ENCODE results near the gene RXRA. TPM values are rescaled to one million over a fixed set of nuclear protein-coding genes. Genes with fewer than 3 reads are reported as not detected.

RXRA gene
- total and polyA plus RNA-seq, 7 experiments from 2014 or later, result 0.31 to 59.5 (median 8.4) TPM

GRCh38 chr9:134404376-134405358 is 78.4 kb downstream of the RXRA start:
- peak overlapping the region in 8 of 9 donors; percentile 22 to 86 (median 60) for H3K27ac Mint-ChIP-seq
- ATAC-seq (no peak), DNase-seq (no peak)
- H3K4me1 Mint-ChIP-seq, result peaks cover 30 to 41% (median 36%) of the 10 kb centered on the region in 7 donors
- H3K27me3 Mint-ChIP-seq, result peaks cover 0 to 8% (median 0%) of the 10 kb centered on the region in 5 donors
- Histone ChIP-seq H3K4me3 (ENCODE audit: low read length) (no peak overlapping the region), H3K36me3 (ENCODE audit: control insufficient read depth in 2 of 3, insufficient read depth in 3 of 3, low read length in 3 of 3) (no peaks in the 10 kb centered on the region), H3K4me1 (ENCODE audit: control insufficient read depth in 2 of 2, insufficient read depth in 2 of 2, low read length in 2 of 2) (peaks cover 40 to 49% of the 10 kb centered on the region in 2 donors), H3K27me3 (ENCODE audit: control insufficient read depth in 2 of 2, insufficient read depth in 2 of 2, low read length in 2 of 2) (no peaks in the 10 kb centered on the region), H3K9me3 (ENCODE audit: control insufficient read depth in 2 of 3, low read length in 3 of 3) (no peaks in the 10 kb centered on the region), H3K27ac (ENCODE audit: low read depth, low read length) (no peak overlapping the region)
- H3K9me3 Mint-ChIP-seq, result peaks cover 0 to 4% (median 0%) of the 10 kb centered on the region in 11 donors
- H3K4me3 Mint-ChIP-seq, result peak overlapping the region; percentile 33 to 81 (median 72)
- H3K36me3 Mint-ChIP-seq, result no peaks in the 10 kb centered on the region
- POLR2A ChIA-PET, result interaction anchor here (0.5 to 2.0 kb wide), 3 partner anchors 9 to 111 kb away, joined by 3 to 4 read pairs (median 3); no protein-coding TSS in a partner anchor
- intact Hi-C loops (cut with micrococcal nuclease), result loop anchor here in 1 of 2 donors (1.0 to 5.0 kb wide), 2 partner anchors 8 to 337 kb away; partner anchors contain the start of gene BRD3
- CTCF ChIA-PET, result interaction anchor here (1.1 kb wide), 1 partner anchor 234 kb away, joined by 4 read pairs; no protein-coding TSS in a partner anchor

DNA sequence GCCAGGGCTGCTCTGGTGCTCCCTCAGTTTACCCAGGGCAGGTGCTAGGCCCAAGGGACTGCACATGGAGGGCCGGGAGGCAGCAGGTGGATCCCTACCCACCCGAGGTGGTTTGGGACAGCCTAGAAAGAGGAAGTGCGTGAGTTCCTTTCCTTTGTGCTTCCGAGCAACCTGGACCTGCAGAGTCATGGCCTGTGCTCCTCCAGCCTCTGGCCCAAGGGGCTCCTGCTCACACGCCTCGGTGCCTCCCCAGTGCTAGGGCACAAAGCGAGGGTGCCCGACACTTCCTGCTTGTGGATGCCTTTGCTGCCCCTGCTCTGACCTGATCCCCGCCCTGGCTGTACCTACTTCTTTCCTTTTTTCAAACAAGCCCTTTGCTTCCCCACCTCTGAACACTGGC is 79.3 kb downstream of the RXRA start:
- peaks cover 40 to 49% of the 10 kb centered on the region in 2 donors for H3K4me1 ChIP-seq (ENCODE audit: control insufficient read depth in 2 of 2, insufficient read depth in 2 of 2, low read length in 2 of 2)
- no peak overlapping the region for H3K4me3 ChIP-seq (ENCODE audit: low read length)
- H3K9me3 ChIP-seq (ENCODE audit: control insufficient read depth in 2 of 3, low read length in 3 of 3), result no peaks in the 10 kb centered on the region
- H3K36me3 ChIP-seq (ENCODE audit: control insufficient read depth in 2 of 3, insufficient read depth in 3 of 3, low read length in 3 of 3), result no peaks in the 10 kb centered on the region
- ChIA-PET POLR2A (interaction anchor here (1.1 to 1.2 kb wide), 2 partner anchors 9 kb away, joined by 3 to 12 read pairs; no protein-coding TSS in a partner anchor), CTCF (no interaction called here)
- H3K27me3 Mint-ChIP-seq, result peaks cover 0 to 10% (median 0%) of the 10 kb centered on the region in 5 donors
- ATAC-seq (no peak), DNase-seq (no peak)
- peaks cover 30 to 46% (median 41%) of the 10 kb centered on the region in 7 donors for H3K4me1 Mint-ChIP-seq
- intact Hi-C loops (cut with micrococcal nuclease), result no loop called here
- no peak overlapping the region for H3K27ac ChIP-seq (ENCODE audit: low read depth, low read length)
- H3K9me3 Mint-ChIP-seq, result peaks cover 0 to 4% (median 0%) of the 10 kb centered on the region in 11 donors
- no peaks in the 10 kb centered on the region for H3K27me3 ChIP-seq (ENCODE audit: control insufficient read depth in 2 of 2, insufficient read depth in 2 of 2, low read length in 2 of 2)
- H3K4me3 Mint-ChIP-seq, result peak overlapping the region in 9 of 10 donors; percentile 29 to 78 (median 64)
- H3K36me3 Mint-ChIP-seq, result no peaks in the 10 kb centered on the region
- peak overlapping the region in 4 of 9 donors; percentile 5 to 84 (median 72) for H3K27ac Mint-ChIP-seq

- Histone ChIP-seq H3K4me1 (ENCODE audit: control insufficient read depth in 2 of 2, insufficient read depth in 2 of 2, low read length in 2 of 2) (peaks cover 40 to 49% of the 10 kb centered on the region in 2 donors), H3K27ac (ENCODE audit: low read depth, low read length) (no peak overlapping the region), H3K9me3 (ENCODE audit: control insufficient read depth in 2 of 3, low read length in 3 of 3) (no peaks in the 10 kb centered on the region), H3K36me3 (ENCODE audit: control insufficient read depth in 2 of 3, insufficient read depth in 3 of 3, low read length in 3 of 3) (no peaks in the 10 kb centered on the region), H3K4me3 (ENCODE audit: low read length) (peak overlapping the region; percentile 51), H3K27me3 (ENCODE audit: control insufficient read depth in 2 of 2, insufficient read depth in 2 of 2, low read length in 2 of 2) (no peaks in the 10 kb centered on the region)
- DNase-seq, result no peak
- POLR2A ChIA-PET, result interaction anchor here (0.7 to 1.5 kb wide), 7 partner anchors 8 to 25 kb away, joined by 3 to 12 read pairs (median 4); no protein-coding TSS in a partner anchor
- Mint-ChIP-seq H3K4me1 (peaks cover 30 to 46% (median 41%) of the 10 kb centered on the region in 7 donors), H3K36me3 (no peaks in the 10 kb centered on the region), H3K9me3 (peaks cover 0 to 4% (median 0%) of the 10 kb centered on the region in 11 donors), H3K4me3 (peak overlapping the region; percentile 69 to 87 (median 79)), H3K27me3 (peaks cover 0 to 10% (median 0%) of the 10 kb centered on the region in 5 donors), H3K27ac (peak overlapping the region in 2 of 9 donors; percentile 74 to 75)
- CTCF ChIA-PET, result interaction anchor here (0.9 to 1.0 kb wide), 2 partner anchors 9 to 21 kb away, joined by 3 read pairs; no protein-coding TSS in a partner anchor
- ATAC-seq, result no peak
- intact Hi-C loops (cut with micrococcal nuclease), result loop anchor here (1.0 to 2.0 kb wide), 2 partner anchors 16 to 37 kb away; no protein-coding TSS in a partner anchor
Measured at GRCh38 chr9:134406366-134407120, 80.3 kb downstream of the RXRA start.

- Histone ChIP-seq H3K9me3 (ENCODE audit: control insufficient read depth in 2 of 3, low read length in 3 of 3) (no peaks in the 10 kb centered on the region), H3K27ac (ENCODE audit: low read depth, low read length) (no peak overlapping the region), H3K4me3 (ENCODE audit: low read length) (peak overlapping the region; percentile 51), H3K4me1 (ENCODE audit: control insufficient read depth in 2 of 2, insufficient read depth in 2 of 2, low read length in 2 of 2) (peaks cover 40 to 49% of the 10 kb centered on the region in 2 donors), H3K27me3 (ENCODE audit: control insufficient read depth in 2 of 2, insufficient read depth in 2 of 2, low read length in 2 of 2) (no peaks in the 10 kb centered on the region), H3K36me3 (ENCODE audit: control insufficient read depth in 2 of 3, insufficient read depth in 3 of 3, low read length in 3 of 3) (no peaks in the 10 kb centered on the region)
- peaks cover 0 to 4% (median 0%) of the 10 kb centered on the region in 11 donors for H3K9me3 Mint-ChIP-seq
- peaks cover 30 to 46% (median 41%) of the 10 kb centered on the region in 7 donors for H3K4me1 Mint-ChIP-seq
- H3K36me3 Mint-ChIP-seq, result no peaks in the 10 kb centered on the region
- H3K27me3 Mint-ChIP-seq, result peaks cover 0 to 10% (median 0%) of the 10 kb centered on the region in 5 donors
- ChIA-PET POLR2A (interaction anchor here (0.7 to 1.5 kb wide), 5 partner anchors 9 to 26 kb away, joined by 3 to 7 read pairs (median 4); no protein-coding TSS in a partner anchor), CTCF (interaction anchor here (0.9 to 1.0 kb wide), 2 partner anchors 10 to 21 kb away, joined by 3 read pairs; no protein-coding TSS in a partner anchor)
- DNase-seq (peak; percentile 52 to 77 (median 69)), ATAC-seq (peak; percentile 79)
- intact Hi-C loops (cut with micrococcal nuclease), result loop anchor here (1.0 to 2.0 kb wide), 2 partner anchors 16 to 36 kb away; no protein-coding TSS in a partner anchor
- peak overlapping the region; percentile 69 to 87 (median 79) for H3K4me3 Mint-ChIP-seq
- peak overlapping the region in 3 of 9 donors; percentile 74 to 81 (median 75) for H3K27ac Mint-ChIP-seq
Measured at GRCh38 chr9:134407121-134407779, 81.0 kb downstream of the RXRA start.

DNA sequence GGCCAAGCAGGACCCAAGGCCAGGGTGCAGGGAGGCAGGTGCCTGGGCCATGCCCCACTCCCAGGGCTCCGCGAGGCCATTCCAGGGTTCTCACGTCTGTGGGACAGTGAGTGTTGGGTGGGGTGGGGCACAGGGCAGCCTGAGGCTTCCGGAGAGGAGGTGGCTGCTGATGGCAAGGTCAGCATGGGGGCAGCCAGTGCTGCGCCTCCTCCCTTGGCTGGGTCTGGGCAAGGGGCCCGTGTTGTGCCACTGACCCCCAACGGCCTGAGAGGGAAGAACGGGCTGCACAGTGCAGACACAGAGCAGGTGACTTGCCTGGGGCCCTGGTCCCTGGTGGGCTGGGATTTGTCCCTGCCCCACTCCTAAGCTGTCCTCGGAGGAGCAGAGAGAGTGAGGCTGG is 82.1 kb downstream of the RXRA start:
- no peak for DNase-seq
- POLR2A ChIA-PET, result interaction anchor here (0.6 kb wide), 1 partner anchor 8 kb away, joined by 3 read pairs; no protein-coding TSS in a partner anchor
- Histone ChIP-seq H3K4me1 (ENCODE audit: control insufficient read depth in 2 of 2, insufficient read depth in 2 of 2, low read length in 2 of 2) (peaks cover 38 to 46% of the 10 kb centered on the region in 2 donors), H3K36me3 (ENCODE audit: control insufficient read depth in 2 of 3, insufficient read depth in 3 of 3, low read length in 3 of 3) (no peaks in the 10 kb centered on the region), H3K27ac (ENCODE audit: low read depth, low read length) (no peak overlapping the region), H3K27me3 (ENCODE audit: control insufficient read depth in 2 of 2, insufficient read depth in 2 of 2, low read length in 2 of 2) (no peaks in the 10 kb centered on the region), H3K9me3 (ENCODE audit: control insufficient read depth in 2 of 3, low read length in 3 of 3) (no peaks in the 10 kb centered on the region), H3K4me3 (ENCODE audit: low read length) (no peak overlapping the region)
- Mint-ChIP-seq H3K9me3 (peaks cover 0 to 4% (median 0%) of the 10 kb centered on the region in 11 donors), H3K27me3 (peaks cover 0 to 10% (median 0%) of the 10 kb centered on the region in 5 donors), H3K4me1 (peaks cover 29 to 51% (median 41%) of the 10 kb centered on the region in 7 donors), H3K4me3 (peak overlapping the region in 1 of 10 donors; percentile 78), H3K27ac (peak overlapping the region in 1 of 9 donors; percentile 52), H3K36me3 (no peaks in the 10 kb centered on the region)
- ATAC-seq, result no peak
- CTCF ChIA-PET, result no interaction called here
- intact Hi-C loops (cut with micrococcal nuclease), result no loop called here
